HCT116 (cell line): ENCODE measurements around the gene PHKB. TPM values are rescaled to one million over a fixed set of nuclear protein-coding genes. Genes with fewer than 3 reads are reported as not detected.
A peak's percentile ranks its signal among the peaks of the same experiment; 100 is the strongest.

Source experiments
- ATAC-seq: fragments of 200-7000 bp; cut with Tn5 transposase; 2 replicates; pipeline ENCODE4 v1.9.1; 2020; ENCODE audit warnings: mild to moderate bottlenecking, moderate library complexity
- BruUV-seq: library from RNA; stranded (reverse); fragments of 400-500 nt; replicated peaks from 2 replicates; lab custom pipeline; 2021; lab: Mats Ljungman, UMichigan
- CTCF ChIA-PET: fragments of 300-600 bp; sonication (Branson Sonifier 250); formaldehyde crosslinking; loops from one replicate; lab custom pipeline; 2021; ENCODE audit warnings: antibody characterized with exemption; lab: Charles Lee
- POLR2A ChIA-PET: fragments of 300-600, 350-600 bp; sonication (Branson Sonifier 250); formaldehyde crosslinking; loops from one replicate; lab custom pipeline; 2021; ENCODE audit warnings: antibody characterized with exemption; lab: Charles Lee
- RAD21 ChIA-PET, 2 experiments: fragments of 300-600 bp; sonication (Branson Sonifier 250); formaldehyde crosslinking; loops; one replicate each; lab custom pipeline; 2023; ENCODE audit warnings: low total read pairs in 2 of 2; ENCODE audit not compliant: uncharacterized antibody in 2 of 2, unreplicated experiment in 2 of 2, low non-redundant PET in 1 of 2; lab: Charles Lee
- DNase-seq: peaks from one replicate; pipeline ENCODE4 v3.0.0-alpha.2; 2010; ENCODE audit warnings: low read depth, low spot score
- H2AFZ ChIP-seq: fragments of 200-600 bp; shearing (Covaris generic), sonication (generic); 2 replicates; pipeline ENCODE4 v1.6.1; 2017; ENCODE audit warnings: low read depth, mixed run types, mixed read lengths, antibody characterized with exemption, low read length; ENCODE audit not compliant: poor library complexity, severe bottlenecking
- H3K27ac ChIP-seq: 2 replicates; pipeline ENCODE4 v1.5.1; 2012; ENCODE audit warnings: low read depth, low read length
- H3K27me3 ChIP-seq: fragments of 200-600 bp; sonication (generic); 2 replicates; pipeline ENCODE4 v1.6.1; 2016; ENCODE audit warnings: mixed run types, low read length, mixed read lengths; ENCODE audit not compliant: insufficient read depth
- H3K36me3 ChIP-seq, 2 experiments: fragments of 200-500 bp in 1 of 2; fragments of 200-600 bp in 1 of 2; sonication (Bioruptor generic) in 1 of 2; sonication (generic) in 1 of 2; 2 replicates each; pipeline versions ENCODE4 v1.5.1 to v1.6.1; 2014 to 2016; ENCODE audit warnings: low read length in 2 of 2, inconsistent platforms in 1 of 2, mixed read lengths in 1 of 2, mixed run types in 1 of 2; ENCODE audit not compliant: insufficient read depth in 2 of 2, control insufficient read depth in 1 of 2
- H3K4me1 ChIP-seq, 2 experiments: fragments of 200-600 bp in 1 of 2; sonication (generic) in 1 of 2; 2 replicates each; pipeline versions ENCODE4 v1.5.1 to v1.6.1; 2012 to 2017; ENCODE audit warnings: low read length in 2 of 2, inconsistent platforms in 1 of 2, mild to moderate bottlenecking in 1 of 2, mixed read lengths in 1 of 2, mixed run types in 1 of 2, moderate library complexity in 1 of 2; ENCODE audit not compliant: insufficient read depth in 2 of 2, control insufficient read depth in 1 of 2
- H3K4me2 ChIP-seq: fragments of 200-600 bp; sonication (generic); 2 replicates; pipeline ENCODE4 v1.6.1; 2017; ENCODE audit warnings: mixed run types, low read length, mixed read lengths
- H3K4me3 ChIP-seq, 2 experiments: fragments of 200-600 bp in 1 of 2; sonication (generic) in 1 of 2; replicated peaks in 1 of 2; 2 replicates each; pipeline ENCODE4 v1.5.1; 2011 to 2016; ENCODE audit warnings: low read length in 2 of 2, control low read depth in 1 of 2, low read depth in 1 of 2, mild to moderate bottlenecking in 1 of 2, mixed read lengths in 1 of 2, mixed run types in 1 of 2
- H3K79me2 ChIP-seq: fragments of 200-600 bp; sonication (generic); 2 replicates; pipeline ENCODE4 v1.6.1; 2017; ENCODE audit warnings: mild to moderate bottlenecking, mixed run types, low read length, moderate library complexity, mixed read lengths; ENCODE audit not compliant: insufficient read depth
- H3K9ac ChIP-seq: fragments of 200-600 bp; sonication (generic); 2 replicates; pipeline ENCODE4 v1.6.1; 2016; ENCODE audit warnings: low read length, mixed read lengths
- H3K9me2 ChIP-seq: fragments of 200-600 bp; sonication (generic), shearing (Covaris generic); 2 replicates; pipeline ENCODE4 v1.6.1; 2017; ENCODE audit warnings: mixed run types, mild to moderate bottlenecking, moderate library complexity; ENCODE audit not compliant: insufficient read depth
- H3K9me3 ChIP-seq, 2 experiments: fragments of 200-500 bp in 1 of 2; fragments of 200-600 bp in 1 of 2; sonication (Bioruptor generic) in 1 of 2; sonication (generic) in 1 of 2; 2 replicates each; pipeline ENCODE4 v1.6.1; 2014 to 2017; ENCODE audit warnings: low read length in 2 of 2, mixed read lengths in 2 of 2, inconsistent platforms in 1 of 2, low read depth in 1 of 2, mild to moderate bottlenecking in 1 of 2, mixed run types in 1 of 2, moderate library complexity in 1 of 2; ENCODE audit not compliant: control insufficient read depth in 1 of 2, insufficient read depth in 1 of 2
- H4K20me1 ChIP-seq: fragments of 200-600 bp; sonication (generic), shearing (Covaris generic); 2 replicates; pipeline ENCODE4 v1.6.1; 2017; ENCODE audit warnings: mixed run types, mild to moderate bottlenecking, moderate library complexity; ENCODE audit not compliant: insufficient read depth
- EZH2phosphoT487 ChIP-seq: fragments of 200-600 bp; IDR thresholded peaks from 2 replicates; pipeline ENCODE4 v1.6.1; 2018; ENCODE audit warnings: antibody characterized with exemption, borderline replicate concordance
- FOSL1 ChIP-seq: IDR thresholded peaks from 2 replicates; pipeline ENCODE4 v1.6.1; 2012; ENCODE audit warnings: low read depth
- JUND ChIP-seq: IDR thresholded peaks from 2 replicates; pipeline ENCODE4 v1.6.1; 2012
- POLR2AphosphoS5 ChIP-seq: IDR thresholded peaks from 2 replicates; pipeline ENCODE4 v1.6.1; 2011; ENCODE audit warnings: mild to moderate bottlenecking, low read depth, low read length, moderate library complexity
- RAD21 ChIP-seq: IDR thresholded peaks from 2 replicates; pipeline ENCODE4 v1.6.1; 2012; ENCODE audit warnings: low read depth, mild to moderate bottlenecking
- REST ChIP-seq: IDR thresholded peaks from 2 replicates; pipeline ENCODE4 v1.6.1; 2012; ENCODE audit warnings: low read depth
- ZFX ChIP-seq: fragments of 450-650 bp; IDR thresholded peaks from 2 replicates; pipeline ENCODE4 v1.6.1; 2017
- intact Hi-C: fragments of 100-400 bp; cut with micrococcal nuclease; formaldehyde crosslinking; loops from 2 replicates; pipeline ENCODE4 v1.10.0; 2022
- total RNA-seq: library from RNA; stranded (reverse); gene quantifications from one replicate; pipeline ENCODE4 v1.2.1, GENCODE V29; 2021; ENCODE audit not compliant: unreplicated experiment

Gene PHKB
- total RNA-seq, 1 experiment from 2014 or later = 30.5 TPM

GRCh38 chr16:47499700-47500264, 38.7 kb downstream of the PHKB start:
- no peaks in the 10 kb centered on the region for H3K4me1 ChIP-seq
- DNase-seq (no peak), ATAC-seq (no peak)
- H3K27me3 ChIP-seq = no peaks in the 10 kb centered on the region
- H3K9ac ChIP-seq = no peak overlapping the region
- no TSS peak for BruUV-seq
- ChIA-PET CTCF (no interaction called here), POLR2A (no interaction called here), RAD21 (no interaction called here)
- H4K20me1 ChIP-seq = no peaks in the 10 kb centered on the region
- H3K4me3 ChIP-seq = no peak overlapping the region
- no peak for TF ChIP-seq POLR2AphosphoS5
- TF ChIP-seq RAD21 = no peak
- H3K27ac ChIP-seq = no peak overlapping the region
- H3K36me3 ChIP-seq = no peaks in the 10 kb centered on the region; a peak in 1 of 4 replicates
- no peak overlapping the region for H2AFZ ChIP-seq
- no peak overlapping the region for H3K4me2 ChIP-seq
- no peaks in the 10 kb centered on the region for H3K9me3 ChIP-seq
- intact Hi-C loops = no loop called here
- no peaks in the 10 kb centered on the region for H3K9me2 ChIP-seq
- H3K79me2 ChIP-seq = no peaks in the 10 kb centered on the region

GRCh38 chr16:47503936-47504335, 42.8 kb downstream of the PHKB start:
- POLR2A ChIA-PET = no interaction called here

More at GRCh38 chr16:47503936-47504335, 42.8 kb downstream of the PHKB start:
- H3K9me2 ChIP-seq = no peaks in the 10 kb centered on the region
- H3K4me2 ChIP-seq = no peak overlapping the region
- H3K4me3 ChIP-seq = no peak overlapping the region
- intact Hi-C loops = no loop called here
- no peaks in the 10 kb centered on the region for H3K79me2 ChIP-seq
- ChIA-PET RAD21 (no interaction called here), CTCF (no interaction called here)
- DNase-seq (peak; percentile 3), ATAC-seq (peak; percentile 60)
- H3K9ac ChIP-seq = no peak overlapping the region
- H3K27ac ChIP-seq = no peak overlapping the region
- H2AFZ ChIP-seq = no peak overlapping the region
- no peaks in the 10 kb centered on the region; a peak in 1 of 4 replicates for H3K36me3 ChIP-seq
- peak; percentile 42 for TF ChIP-seq FOSL1
- TF ChIP-seq ZFX = no peak
- TF ChIP-seq JUND = no peak
- TF ChIP-seq REST = no peak
- TF ChIP-seq EZH2phosphoT487 = no peak
- no peaks in the 10 kb centered on the region for H4K20me1 ChIP-seq
- H3K9me3 ChIP-seq = no peaks in the 10 kb centered on the region
- BruUV-seq = no TSS peak
- no peaks in the 10 kb centered on the region for H3K4me1 ChIP-seq
- H3K27me3 ChIP-seq = no peaks in the 10 kb centered on the region
